Coronary artery (tissue), 2 donors: ENCODE measurements around the gene POU1F1.

Source experiments
- DNase-seq: peaks from one replicate; pipeline ENCODE4 v3.0.0-alpha.2; 2017; ENCODE audit warnings: low spot score
- H3K27ac ChIP-seq, 2 donors: fragments of 200-600 bp; sonication (generic); one replicate each; pipeline ENCODE4 v1.5.1; 2016 to 2019
- H3K4me3 ChIP-seq: fragments of 200-600 bp; sonication (generic); 2 replicates; pipeline ENCODE4 v1.5.1; 2016; ENCODE audit warnings: mild to moderate bottlenecking, moderate library complexity
- TF ChIP-seq, protein P1 (sequence below): fragments of 200-600 bp; sonication (generic); IDR thresholded peaks from one replicate; pipeline ENCODE4 v1.5.1; 2019; ENCODE audit warnings: antibody characterized with exemption

The POU1F1 gene

DNA sequence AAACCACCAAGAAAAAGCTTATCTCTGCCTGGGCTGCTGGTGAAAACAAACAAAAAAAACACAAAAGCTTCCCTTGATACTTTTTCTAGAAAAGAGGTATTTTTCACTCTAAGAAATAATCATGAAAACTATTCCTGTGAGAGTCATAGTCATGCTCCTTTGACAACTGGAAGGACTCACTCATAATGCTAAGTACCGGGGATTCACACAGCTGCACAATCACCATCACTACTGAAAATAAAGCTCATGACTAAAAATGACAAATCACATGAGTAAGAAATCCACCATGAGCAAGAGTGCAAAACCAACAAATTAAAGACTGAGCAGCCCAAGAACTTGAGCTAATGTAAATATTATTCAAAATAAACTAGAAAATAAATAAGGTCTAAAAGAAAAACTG, 10.6 kb upstream of the POU1F1 start:
- TF ChIP-seq, protein P1, sequence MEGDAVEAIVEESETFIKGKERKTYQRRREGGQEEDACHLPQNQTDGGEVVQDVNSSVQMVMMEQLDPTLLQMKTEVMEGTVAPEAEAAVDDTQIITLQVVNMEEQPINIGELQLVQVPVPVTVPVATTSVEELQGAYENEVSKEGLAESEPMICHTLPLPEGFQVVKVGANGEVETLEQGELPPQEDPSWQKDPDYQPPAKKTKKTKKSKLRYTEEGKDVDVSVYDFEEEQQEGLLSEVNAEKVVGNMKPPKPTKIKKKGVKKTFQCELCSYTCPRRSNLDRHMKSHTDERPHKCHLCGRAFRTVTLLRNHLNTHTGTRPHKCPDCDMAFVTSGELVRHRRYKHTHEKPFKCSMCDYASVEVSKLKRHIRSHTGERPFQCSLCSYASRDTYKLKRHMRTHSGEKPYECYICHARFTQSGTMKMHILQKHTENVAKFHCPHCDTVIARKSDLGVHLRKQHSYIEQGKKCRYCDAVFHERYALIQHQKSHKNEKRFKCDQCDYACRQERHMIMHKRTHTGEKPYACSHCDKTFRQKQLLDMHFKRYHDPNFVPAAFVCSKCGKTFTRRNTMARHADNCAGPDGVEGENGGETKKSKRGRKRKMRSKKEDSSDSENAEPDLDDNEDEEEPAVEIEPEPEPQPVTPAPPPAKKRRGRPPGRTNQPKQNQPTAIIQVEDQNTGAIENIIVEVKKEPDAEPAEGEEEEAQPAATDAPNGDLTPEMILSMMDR, result no peak
- Histone ChIP-seq H3K4me3 (no peak overlapping the region), H3K27ac (no peak overlapping the region)
- DNase-seq, result no peak

DNA sequence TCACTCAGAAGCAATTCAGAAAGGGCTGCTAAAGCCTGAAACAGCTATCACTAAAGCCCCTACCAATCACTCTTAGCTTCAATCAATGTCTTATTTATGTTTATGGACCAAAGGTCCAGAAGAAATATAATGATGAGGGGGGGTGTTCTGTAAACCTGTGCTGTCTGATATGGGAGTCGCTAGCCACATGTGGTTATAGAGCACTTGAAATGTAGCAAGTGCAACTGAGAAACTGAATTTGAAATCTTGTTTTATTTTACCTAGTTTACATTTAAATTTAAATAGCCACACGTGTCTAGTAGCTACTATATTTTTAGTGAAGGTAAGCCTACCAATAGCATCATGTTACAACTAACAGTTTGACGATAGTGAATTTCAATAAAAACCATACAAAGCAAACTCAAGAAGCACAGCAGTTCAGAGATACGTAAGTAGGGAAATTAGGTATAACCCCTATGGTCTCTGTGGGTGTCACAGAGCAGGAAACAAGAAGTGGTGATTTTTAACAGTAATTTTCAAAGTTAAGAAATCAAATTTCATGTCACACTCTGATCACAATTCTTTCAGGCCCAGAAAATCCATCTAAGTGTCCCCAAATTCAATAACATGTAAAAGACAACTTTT, 3.6 kb downstream of the POU1F1 start:
- no peak overlapping the region for H3K27ac ChIP-seq
- DNase-seq, result no peak
- H3K4me3 ChIP-seq, result no peak overlapping the region
- TF ChIP-seq, protein P1, result no peak

GRCh38 chr3:87270908-87271700, 5.3 kb downstream of the POU1F1 start:
- TF ChIP-seq, protein P1, result no peak
- no peak for DNase-seq
- H3K4me3 ChIP-seq, result no peak overlapping the region
- no peak overlapping the region for H3K27ac ChIP-seq

GRCh38 chr3:87269723-87270122, 6.7 kb downstream of the POU1F1 start:
- Histone ChIP-seq H3K27ac (no peak overlapping the region), H3K4me3 (no peak overlapping the region)
- TF ChIP-seq, protein P1, result no peak
- DNase-seq, result no peak

GRCh38 chr3:87268646-87269211, 7.7 kb downstream of the POU1F1 start:
- TF ChIP-seq, protein P1, result no peak

DNA sequence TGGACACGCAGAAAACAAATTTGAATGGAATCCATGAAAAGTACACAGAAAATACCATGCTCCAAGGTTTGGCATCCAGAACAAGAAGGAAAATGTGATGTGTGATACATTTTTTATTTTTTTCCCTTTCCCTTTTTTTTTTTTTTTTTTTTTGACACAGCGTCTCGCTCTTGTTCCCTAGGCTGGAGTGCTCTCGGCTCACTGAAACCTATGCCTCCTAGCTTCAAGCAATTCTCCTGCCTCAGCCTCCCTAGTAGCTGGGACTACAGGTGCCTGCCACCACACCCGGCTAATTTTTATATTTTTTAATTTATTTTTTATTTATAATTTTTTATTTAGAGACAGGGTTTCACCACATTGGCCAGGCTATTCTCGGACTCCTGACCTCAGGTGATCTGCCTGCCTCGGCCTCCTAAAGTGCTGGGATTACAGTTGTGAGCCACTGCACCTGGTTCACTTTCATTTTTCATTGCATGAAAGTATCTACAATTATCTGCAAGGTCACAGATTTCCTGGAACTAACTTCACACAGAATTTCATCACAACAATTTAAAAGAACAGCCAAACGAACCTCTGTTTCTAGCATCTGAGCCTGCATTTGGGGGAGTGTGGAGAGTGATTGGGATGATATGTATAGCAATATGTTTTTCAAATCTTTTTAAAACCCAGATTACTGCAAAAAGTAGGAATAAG, 8.3 kb downstream of the POU1F1 start:
- H3K4me3 ChIP-seq, result no peak overlapping the region

More at GRCh38 chr3:87268646-87269211, 7.7 kb downstream of the POU1F1 start:
- no peak for DNase-seq
- H3K27ac ChIP-seq, result no peak overlapping the region
- H3K4me3 ChIP-seq, result no peak overlapping the region

More for the DNA sequence above, 8.3 kb downstream of the POU1F1 start:
- H3K27ac ChIP-seq, result no peak overlapping the region
- TF ChIP-seq, protein P1, result no peak
- DNase-seq, result no peak
